H9 (cell line): ENCODE data around the gene TBX5. TPM values are rescaled to one million over a fixed set of nuclear protein-coding genes. Genes with fewer than 3 reads are reported as not detected.

Experiments
- DNase-seq: peaks from one replicate; pipeline ENCODE4 v3.0.0-alpha.2; 2017
- H2AFZ ChIP-seq: one replicate; pipeline ENCODE4 v1.6.1; 2013; ENCODE audit warnings: mild to moderate bottlenecking, low read length, control low read depth, moderate library complexity
- H2AK5ac ChIP-seq: 2 replicates; pipeline ENCODE4 v1.6.1; 2013; ENCODE audit warnings: low read length, control low read depth, mixed read lengths; ENCODE audit not compliant: insufficient read length
- H2BK120ac ChIP-seq: one replicate; pipeline ENCODE4 v1.6.1; 2013; ENCODE audit warnings: low read depth, mild to moderate bottlenecking, low read length, control low read depth, inconsistent platforms; ENCODE audit not compliant: poor library complexity, severe bottlenecking
- H2BK12ac ChIP-seq: 2 replicates; pipeline ENCODE4 v1.6.1; 2013; ENCODE audit warnings: low read length, control low read depth, mixed read lengths, low read depth; ENCODE audit not compliant: insufficient read length
- H2BK15ac ChIP-seq: 2 replicates; pipeline ENCODE4 v1.6.1; 2013; ENCODE audit warnings: low read depth, low read length, control low read depth
- H2BK20ac ChIP-seq: one replicate; pipeline ENCODE4 v1.6.1; 2013; ENCODE audit warnings: low read depth, mild to moderate bottlenecking, low read length, control low read depth, inconsistent platforms; ENCODE audit not compliant: poor library complexity, severe bottlenecking
- H2BK5ac ChIP-seq: 2 replicates; pipeline ENCODE4 v1.6.1; 2013; ENCODE audit warnings: low read length, control low read depth, mixed read lengths; ENCODE audit not compliant: insufficient read length
- H3K14ac ChIP-seq: 2 replicates; pipeline ENCODE4 v1.6.1; 2013; ENCODE audit warnings: low read length, control low read depth; ENCODE audit not compliant: insufficient read depth
- H3K18ac ChIP-seq: 2 replicates; pipeline ENCODE4 v1.6.1; 2013; ENCODE audit warnings: low read depth, mild to moderate bottlenecking, mixed read lengths, low read length, control low read depth; ENCODE audit not compliant: insufficient read length
- H3K23ac ChIP-seq: 2 replicates; pipeline ENCODE4 v1.6.1; 2013; ENCODE audit warnings: low read length, control low read depth, mixed read lengths, low read depth; ENCODE audit not compliant: insufficient read length
- H3K23me2 ChIP-seq: 2 replicates; pipeline ENCODE4 v1.6.1; 2013; ENCODE audit warnings: low read depth, mild to moderate bottlenecking, mixed read lengths, low read length, control low read depth; ENCODE audit not compliant: insufficient read length, poor library complexity, severe bottlenecking
- H3K27ac ChIP-seq: 2 replicates; pipeline ENCODE4 v1.5.1; 2013; ENCODE audit warnings: low read length, control low read depth, mixed read lengths, low read depth; ENCODE audit not compliant: insufficient read length
- H3K27me3 ChIP-seq: 2 replicates; pipeline ENCODE4 v1.6.1; 2013; ENCODE audit warnings: low read length, control low read depth, inconsistent platforms; ENCODE audit not compliant: insufficient read depth
- H3K4ac ChIP-seq: 2 replicates; pipeline ENCODE4 v1.6.1; 2013; ENCODE audit warnings: low read depth, mild to moderate bottlenecking, control low read depth, inconsistent platforms, low read length, moderate library complexity
- H3K4me1 ChIP-seq: 2 replicates; pipeline ENCODE4 v1.6.1; 2013; ENCODE audit warnings: low read length, control low read depth, inconsistent platforms; ENCODE audit not compliant: insufficient read depth
- H3K4me2 ChIP-seq: 2 replicates; pipeline ENCODE4 v1.6.1; 2013; ENCODE audit warnings: low read length, control low read depth, mixed read lengths; ENCODE audit not compliant: insufficient read length, insufficient read depth
- H3K56ac ChIP-seq: 2 replicates; pipeline ENCODE4 v1.6.1; 2013; ENCODE audit warnings: low read depth, mild to moderate bottlenecking, mixed read lengths, low read length, control low read depth; ENCODE audit not compliant: insufficient read length
- H3K79me1 ChIP-seq: 2 replicates; pipeline ENCODE4 v1.6.1; 2013; ENCODE audit warnings: low read depth, mild to moderate bottlenecking, moderate library complexity, low read length, control low read depth, inconsistent platforms; ENCODE audit not compliant: insufficient read depth, poor library complexity, severe bottlenecking
- H3K79me2 ChIP-seq: 2 replicates; pipeline ENCODE4 v1.6.1; 2013; ENCODE audit warnings: low read length, control low read depth, inconsistent platforms; ENCODE audit not compliant: insufficient read depth
- H3K9ac ChIP-seq: 2 replicates; pipeline ENCODE4 v1.6.1; 2013; ENCODE audit warnings: low read length, control low read depth, mixed read lengths; ENCODE audit not compliant: insufficient read length; ENCODE audit errors: extremely low read depth
- H3K9me3 ChIP-seq: one replicate; pipeline ENCODE4 v1.6.1; 2013; ENCODE audit warnings: low read depth, low read length, inconsistent platforms; ENCODE audit not compliant: control insufficient read depth
- H3T11ph ChIP-seq: one replicate; pipeline ENCODE4 v1.6.1; 2013; ENCODE audit warnings: mild to moderate bottlenecking, low read length, control low read depth, inconsistent platforms
- H4K20me1 ChIP-seq: one replicate; pipeline ENCODE4 v1.6.1; 2013; ENCODE audit not compliant: control insufficient read depth, insufficient read length, insufficient read depth
- H4K5ac ChIP-seq: 2 replicates; pipeline ENCODE4 v1.6.1; 2013; ENCODE audit warnings: low read depth, mild to moderate bottlenecking, mixed read lengths, low read length, control low read depth; ENCODE audit not compliant: insufficient read length
- H4K8ac ChIP-seq: replicated peaks from 2 replicates; pipeline ENCODE4 v1.6.1; 2013; ENCODE audit warnings: low read length, control low read depth, mixed read lengths, low read depth; ENCODE audit not compliant: insufficient read length
- H4K91ac ChIP-seq: 2 replicates; pipeline ENCODE4 v1.6.1; 2013; ENCODE audit warnings: low read depth, mild to moderate bottlenecking, moderate library complexity, mixed read lengths, low read length, control low read depth; ENCODE audit not compliant: insufficient read length
- H3K27ac Mint-ChIP-seq, 3 experiments: 2 replicates in 2 of 3; 3 replicates in 1 of 3; pipeline ENCODE4 v1.8.0; 2020 to 2021; ENCODE audit warnings: mixed read lengths in 3 of 3, mild to moderate bottlenecking in 1 of 3, moderate library complexity in 1 of 3
- H3K27me3 Mint-ChIP-seq: 2 replicates; pipeline ENCODE4 v1.8.0; 2021; ENCODE audit warnings: low read depth, mild to moderate bottlenecking, moderate library complexity, mixed read lengths
- H3K36me3 Mint-ChIP-seq, 3 experiments: 2 replicates in 2 of 3; 3 replicates in 1 of 3; pipeline ENCODE4 v1.8.0; 2020 to 2021; ENCODE audit warnings: low read depth in 3 of 3, mixed read lengths in 3 of 3; ENCODE audit not compliant: insufficient read depth in 1 of 3
- H3K4me1 Mint-ChIP-seq, 2 experiments: 2 replicates each; pipeline ENCODE4 v1.8.0; 2020; ENCODE audit warnings: mixed read lengths in 2 of 2
- H3K4me3 Mint-ChIP-seq, 2 experiments: 2 replicates in 1 of 2; 3 replicates in 1 of 2; pipeline ENCODE4 v1.8.0; 2020 to 2021; ENCODE audit warnings: mild to moderate bottlenecking in 2 of 2, mixed read lengths in 2 of 2, moderate library complexity in 1 of 2
- H3K9me3 Mint-ChIP-seq, 2 experiments: 2 replicates in 1 of 2; 3 replicates in 1 of 2; pipeline ENCODE4 v1.8.0; 2020; ENCODE audit warnings: mild to moderate bottlenecking in 2 of 2, mixed read lengths in 2 of 2, moderate library complexity in 1 of 2
- WGBS: extraction: QIAGEN DNeasy Blood & Tissue Kit; methylation state at CpG from one replicate; pipeline ENCODE4 v1.1.7; 2013; ENCODE audit warnings: missing lambda C conversion rate, low lambda C conversion rate, mixed read lengths; ENCODE audit not compliant: insufficient read length; ENCODE audit errors: extremely low coverage; 5-methylcytosine and 5-hydroxymethylcytosine counted together
- total RNA-seq: library from RNA; stranded (reverse); gene quantifications from 2 replicates; pipeline ENCODE4 v1.2.1, GENCODE V29; 2021
- TF ChIP-seq, protein P1 (sequence below): fragments of 200-600 bp; sonication (generic); conservative IDR thresholded peaks from 3 replicates; pipeline ENCODE4 v1.8.0; 2021; ENCODE audit warnings: antibody characterized with exemption, mild to moderate bottlenecking

Gene TBX5
- total RNA-seq, 1 experiment from 2014 or later = not detected

DNA sequence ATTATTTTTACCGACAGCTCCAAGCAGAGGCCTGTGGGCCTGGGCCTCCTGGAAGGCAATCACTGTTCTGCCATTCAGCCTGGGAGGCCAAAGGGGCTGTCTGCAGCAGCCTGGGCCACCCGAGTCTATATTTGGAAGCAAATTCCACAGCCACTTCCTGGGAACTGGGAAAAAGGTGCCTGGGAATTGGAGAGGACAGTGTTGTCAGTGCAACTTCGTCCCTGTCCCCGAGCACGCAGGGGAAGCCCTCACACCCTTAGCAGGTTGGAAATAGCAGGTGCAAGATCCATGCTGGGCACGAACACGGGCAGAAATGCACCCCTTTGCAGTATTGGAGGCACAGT, 9.6 kb upstream of the TBX5 start:
- Histone ChIP-seq H3K27me3 (peaks cover 80% of the 10 kb centered on the region), H3K14ac (no peak overlapping the region)
- no CpG with 5 or more reads among the region's 7 CpGs for WGBS

More for the DNA sequence above, 9.6 kb upstream of the TBX5 start:
- Histone ChIP-seq H2BK5ac (no peak overlapping the region), H3K23ac (no peak overlapping the region), H2BK120ac (no peak overlapping the region), H3K4me1 (no peaks in the 10 kb centered on the region), H4K8ac (no peak overlapping the region), H2BK15ac (no peak overlapping the region), H2BK12ac (no peak overlapping the region), H4K91ac (no peak overlapping the region), H2AFZ (no peak overlapping the region), H3K18ac (no peak overlapping the region), H4K5ac (no peak overlapping the region), H3K4ac (no peak overlapping the region), H3T11ph (no peak overlapping the region), H3K79me1 (no peaks in the 10 kb centered on the region), H3K79me2 (no peaks in the 10 kb centered on the region), H2BK20ac (no peak overlapping the region), H3K56ac (no peak overlapping the region), H2AK5ac (no peak overlapping the region), H3K23me2 (no peaks in the 10 kb centered on the region), H3K27ac (no peak overlapping the region), H3K9me3 (no peaks in the 10 kb centered on the region), H3K9ac (no peak overlapping the region), H3K4me2 (no peak overlapping the region), H4K20me1 (no peaks in the 10 kb centered on the region)
- H3K27me3 Mint-ChIP-seq = peaks cover 99% of the 10 kb centered on the region
- peaks cover 0 to 14% of the 10 kb centered on the region in 2 experiments; a peak in 2 of 4 replicates for H3K4me1 Mint-ChIP-seq
- no peaks in the 10 kb centered on the region; a peak in 1 of 7 replicates for H3K36me3 Mint-ChIP-seq
- H3K9me3 Mint-ChIP-seq = peaks cover 0 to 5% of the 10 kb centered on the region in 2 experiments; a peak in 1 of 5 replicates
- H3K27ac Mint-ChIP-seq = no peak overlapping the region
- DNase-seq = no peak
- H3K4me3 Mint-ChIP-seq = no peak overlapping the region
- TF ChIP-seq, protein P1, sequence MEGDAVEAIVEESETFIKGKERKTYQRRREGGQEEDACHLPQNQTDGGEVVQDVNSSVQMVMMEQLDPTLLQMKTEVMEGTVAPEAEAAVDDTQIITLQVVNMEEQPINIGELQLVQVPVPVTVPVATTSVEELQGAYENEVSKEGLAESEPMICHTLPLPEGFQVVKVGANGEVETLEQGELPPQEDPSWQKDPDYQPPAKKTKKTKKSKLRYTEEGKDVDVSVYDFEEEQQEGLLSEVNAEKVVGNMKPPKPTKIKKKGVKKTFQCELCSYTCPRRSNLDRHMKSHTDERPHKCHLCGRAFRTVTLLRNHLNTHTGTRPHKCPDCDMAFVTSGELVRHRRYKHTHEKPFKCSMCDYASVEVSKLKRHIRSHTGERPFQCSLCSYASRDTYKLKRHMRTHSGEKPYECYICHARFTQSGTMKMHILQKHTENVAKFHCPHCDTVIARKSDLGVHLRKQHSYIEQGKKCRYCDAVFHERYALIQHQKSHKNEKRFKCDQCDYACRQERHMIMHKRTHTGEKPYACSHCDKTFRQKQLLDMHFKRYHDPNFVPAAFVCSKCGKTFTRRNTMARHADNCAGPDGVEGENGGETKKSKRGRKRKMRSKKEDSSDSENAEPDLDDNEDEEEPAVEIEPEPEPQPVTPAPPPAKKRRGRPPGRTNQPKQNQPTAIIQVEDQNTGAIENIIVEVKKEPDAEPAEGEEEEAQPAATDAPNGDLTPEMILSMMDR = no peak
